HepG2 (cell line): Measurements from ENCODE around the gene KRTAP10-9. TPM values are rescaled to one million over a fixed set of nuclear protein-coding genes. Genes with fewer than 3 reads are reported as not detected.
A peak's percentile ranks its signal among the peaks of the same experiment; 100 is the strongest.

Experiments used
- FOXA1 ChIP-seq, 2 experiments: fragments of 450-650 bp in 1 of 2; sonication (generic) in 1 of 2; formaldehyde crosslinking in 1 of 2; IDR thresholded peaks; 2 replicates each; pipeline versions ENCODE4 v1.4.0 to v1.6.1; 2016 to 2020; ENCODE audit warnings: missing genetic modification reagents in 1 of 2
- GTF2F1 ChIP-seq: fragments of 150-350 bp; IDR thresholded peaks from 2 replicates; pipeline ENCODE4 v1.6.1; 2014; ENCODE audit warnings: low read length
- HMGXB3 ChIP-seq: sonication (generic); formaldehyde crosslinking; IDR thresholded peaks from 2 replicates; pipeline ENCODE4 v1.4.0; 2020; ENCODE audit warnings: missing genetic modification reagents, borderline replicate concordance
- MXD4 ChIP-seq: IDR thresholded peaks from 2 replicates; pipeline ENCODE4 v1.6.1; 2016; ENCODE audit warnings: mild to moderate bottlenecking, missing biosample characterization, missing genetic modification reagents
- NAIF1 ChIP-seq: sonication (generic); formaldehyde crosslinking; IDR thresholded peaks from 2 replicates; pipeline ENCODE4 v1.5.0; 2020; ENCODE audit warnings: mild to moderate bottlenecking, missing genetic modification reagents, borderline replicate concordance
- NCOA2 ChIP-seq: sonication (generic); formaldehyde crosslinking; IDR thresholded peaks from 2 replicates; pipeline ENCODE4 v1.8.0; 2022; ENCODE audit warnings: inconsistent platforms
- PCBP1 ChIP-seq: fragments of 200-400 bp; formaldehyde crosslinking; IDR thresholded peaks from 2 replicates; pipeline ENCODE4 v1.6.1; 2017; ENCODE audit warnings: mild to moderate bottlenecking, low read depth, low read length, borderline replicate concordance
- POGK ChIP-seq: sonication (generic); formaldehyde crosslinking; conservative IDR thresholded peaks from 2 replicates; pipeline ENCODE4 v1.8.0; 2022; ENCODE audit warnings: mild to moderate bottlenecking, moderate library complexity, missing genetic modification reagents
- SPEN ChIP-seq: sonication (generic); formaldehyde crosslinking; IDR thresholded peaks from 2 replicates; pipeline ENCODE4 v1.5.1; 2020; ENCODE audit warnings: low read depth, mild to moderate bottlenecking, missing genetic modification reagents
- SUZ12 ChIP-seq: fragments of 150-350 bp; IDR thresholded peaks from 2 replicates; pipeline ENCODE4 v1.6.1; 2014; ENCODE audit warnings: low read depth, low read length
- ZFY ChIP-seq: sonication (generic); formaldehyde crosslinking; IDR thresholded peaks from 2 replicates; pipeline ENCODE4 v1.4.0; 2020; ENCODE audit warnings: missing genetic modification reagents
- ZNF142 ChIP-seq: sonication (generic); formaldehyde crosslinking; IDR thresholded peaks from 2 replicates; pipeline ENCODE4 v1.4.0; 2020; ENCODE audit warnings: missing genetic modification reagents
- ZNF354B ChIP-seq: sonication (generic); formaldehyde crosslinking; IDR thresholded peaks from 2 replicates; pipeline ENCODE4 v1.8.0; 2022; ENCODE audit warnings: mild to moderate bottlenecking, missing genetic modification reagents
- ZNF513 ChIP-seq: sonication (generic); formaldehyde crosslinking; conservative IDR thresholded peaks from 2 replicates; pipeline ENCODE4 v1.5.0; 2020; ENCODE audit warnings: missing genetic modification reagents
- ZSCAN12 ChIP-seq: sonication (generic); formaldehyde crosslinking; IDR thresholded peaks from 2 replicates; pipeline ENCODE4 v1.9.0; 2021; ENCODE audit warnings: mild to moderate bottlenecking, missing genetic modification reagents
- polyA plus RNA-seq, 8 experiments: library from polyadenylated mRNA; depleted of rRNA in 3 of 8; stranded (reverse) in 7 of 8; unstranded in 1 of 8; fragments of >200 nt; fragmentation: Illumina TruSeq in 4 of 8; extraction: Trizol in 4 of 8; gene quantifications; 2 replicates each; pipeline versions ENCODE4 v1.2.1 to v1.2.3, GENCODE V29; 2011 to 2016; ENCODE audit warnings: low read depth in 4 of 8, missing spikeins in 1 of 8, mixed read lengths in 1 of 8; ENCODE audit not compliant: insufficient read depth in 1 of 8
- total RNA-seq, 5 experiments: library from RNA; depleted of rRNA; stranded (reverse); fragments of >200 nt; fragmentation: Illumina TruSeq; extraction: Trizol; gene quantifications; 2 replicates each; pipeline ENCODE4 v1.2.3, GENCODE V29; 2016; ENCODE audit warnings: low read depth in 1 of 5

KRTAP10-9 gene
- total and polyA plus RNA-seq, 2 of the 13 experiments (the other 11 are each of a cell fraction or from before 2014, with no cell fraction given) = not detected

- no peak for TF ChIP-seq ZNF142
- no peak for TF ChIP-seq ZNF354B (CRISPR knock-in tag)
- no peak for TF ChIP-seq SUZ12
- TF ChIP-seq PCBP1 = no peak
- no peak; the same call in 1 of the 2 replicates for TF ChIP-seq ZSCAN12 (CRISPR knock-in tag)
- TF ChIP-seq MXD4 = peak; percentile 72
- peak; percentile 76 for TF ChIP-seq NCOA2
- TF ChIP-seq SPEN (CRISPR knock-in tag) = peak; percentile 84
- TF ChIP-seq ZFY (CRISPR knock-in tag) = peak; percentile 73
- TF ChIP-seq NAIF1 (CRISPR knock-in tag) = no peak
- TF ChIP-seq GTF2F1 = no peak
- no peak for TF ChIP-seq FOXA1 (IDR thresholded peaks at IDR 0.05)
- TF ChIP-seq FOXA1 (CRISPR knock-in tag; IDR thresholded peaks at IDR 0.05) = no peak; the same call in 1 of the 2 replicates
- TF ChIP-seq HMGXB3 (CRISPR knock-in tag) = no peak
- TF ChIP-seq ZNF513 (CRISPR knock-in tag) = no peak
- no peak for TF ChIP-seq POGK (CRISPR knock-in tag)
Observed at GRCh38 chr21:44593598-44594405, 33.1 kb upstream of the KRTAP10-9 start (continued).
